Ascending aorta (tissue), 2 donors: ENCODE data around the gene ZSWIM1. TPM values are rescaled to one million over a fixed set of nuclear protein-coding genes. Genes with fewer than 3 reads are reported as not detected.
A peak's percentile ranks its signal among the peaks of the same experiment; 100 is the strongest.

Experiments
- DNase-seq, 2 donors: peaks; one replicate each; pipeline ENCODE4 v3.0.0-alpha.2; 2019; ENCODE audit warnings: low spot score in 2 of 2
- H3K27ac ChIP-seq, 2 donors: fragments of 200-600 bp; sonication (generic); one replicate each; pipeline ENCODE4 v1.5.1; 2016 to 2017; ENCODE audit warnings: mild to moderate bottlenecking in 1 of 2
- H3K27me3 ChIP-seq: fragments of 200-600 bp; sonication (generic); one replicate; pipeline ENCODE4 v1.5.1; 2017
- H3K36me3 ChIP-seq, 2 donors: fragments of 200-600 bp; sonication (generic); one replicate each; pipeline ENCODE4 v1.5.1; 2016
- H3K4me1 ChIP-seq, 2 donors: fragments of 200-600 bp; sonication (generic); one replicate each; pipeline ENCODE4 v1.5.1; 2016 to 2017; ENCODE audit warnings: mild to moderate bottlenecking in 1 of 2
- H3K4me3 ChIP-seq, 2 donors: fragments of 200-600 bp; sonication (generic); one replicate each; pipeline ENCODE4 v1.5.1; 2016 to 2017; ENCODE audit warnings: mild to moderate bottlenecking in 1 of 2
- H3K9me3 ChIP-seq, 2 donors: fragments of 200-600 bp; sonication (generic); one replicate each; pipeline ENCODE4 v1.5.1; 2016
- CTCF ChIP-seq, 3 experiments: fragments of 200-600 bp in 2 of 3; fragments of 450-650 bp in 1 of 3; sonication (generic) in 2 of 3; IDR thresholded peaks; one replicate each; pipeline ENCODE4 v1.5.1; 2016 to 2019; ENCODE audit warnings: antibody characterized with exemption in 3 of 3, mild to moderate bottlenecking in 1 of 3, moderate library complexity in 1 of 3
- intact Hi-C: fragments of 100-400 bp; cut with DNase I; formaldehyde crosslinking; loops from one replicate; pipeline ENCODE4 v1.15.1; 2023
- total RNA-seq: library from RNA; depleted of rRNA; stranded (reverse); fragments of >200 nt; gene quantifications from one replicate; pipeline ENCODE4 v1.1.0, GENCODE V29; 2016

ZSWIM1 gene
- total RNA-seq, 1 donor from 2014 or later = 3.5 TPM

- intact Hi-C loops = no loop called here
- no peak for DNase-seq
- Histone ChIP-seq H3K27ac (no peak overlapping the region), H3K9me3 (no peaks in the 10 kb centered on the region), H3K4me3 (no peak overlapping the region), H3K36me3 (no peaks in the 10 kb centered on the region), H3K27me3 (no peaks in the 10 kb centered on the region), H3K4me1 (peaks cover 6 to 13% of the 10 kb centered on the region in 2 donors)
- TF ChIP-seq CTCF (IDR thresholded peaks at IDR 0.05) = no peak
Measured at GRCh38 chr20:45909336-45909808, 28.3 kb downstream of the ZSWIM1 start.

- DNase-seq = no peak
- Histone ChIP-seq H3K36me3 (no peaks in the 10 kb centered on the region), H3K27me3 (no peaks in the 10 kb centered on the region), H3K27ac (peak overlapping the region; percentile 31 to 57), H3K9me3 (no peaks in the 10 kb centered on the region), H3K4me1 (peaks cover 6 to 13% of the 10 kb centered on the region in 2 donors), H3K4me3 (peak overlapping the region; percentile 20 to 64)
- no peak for TF ChIP-seq CTCF (IDR thresholded peaks at IDR 0.05)
- intact Hi-C loops = loop anchor here (1.0 kb wide), 1 partner anchor 19 kb away; the partner anchor contains the start of genes CTSA and NEURL2
Measured at GRCh38 chr20:45909817-45910669, 29.0 kb downstream of the ZSWIM1 start.

GRCh38 chr20:45910670-45911485 is 29.9 kb downstream of the ZSWIM1 start:
- peak; percentile 98 to 99 for DNase-seq
- Histone ChIP-seq H3K9me3 (no peaks in the 10 kb centered on the region), H3K4me3 (peak overlapping the region; percentile 49 to 64), H3K36me3 (no peaks in the 10 kb centered on the region), H3K27me3 (no peaks in the 10 kb centered on the region), H3K4me1 (peaks cover 6 to 13% of the 10 kb centered on the region in 2 donors), H3K27ac (peak overlapping the region; percentile 38 to 71)
- intact Hi-C loops = loop anchor here (1.0 kb wide), 2 partner anchors 20 to 23 kb away; partner anchors contain the start of genes CTSA, NEURL2 and PCIF1
- TF ChIP-seq CTCF (IDR thresholded peaks at IDR 0.05) = no peak

GRCh38 chr20:45911486-45912343 is 30.7 kb downstream of the ZSWIM1 start, which contains the start of gene PLTP:
TSS of gene PLTP (minus strand) at chr20:45912155. CDS start at chr20:45911452, 703 bp downstream.
- intact Hi-C loops = loop anchor here (1.0 kb wide), 1 partner anchor 23 kb away; the partner anchor contains the start of gene PCIF1
- no peak for TF ChIP-seq CTCF (IDR thresholded peaks at IDR 0.05)
- Histone ChIP-seq H3K4me3 (peak within 1 kb of the TSS; percentile 49 to 64), H3K36me3 (no peaks in the 10 kb centered on the region), H3K27ac (peak within 1 kb of the TSS; percentile 38 to 71), H3K9me3 (no peaks in the 10 kb centered on the region), H3K27me3 (no peaks in the 10 kb centered on the region), H3K4me1 (peaks cover 6 to 13% of the 10 kb centered on the region in 2 donors)
- DNase-seq = peak in 1 of 2 donors; percentile 77

GRCh38 chr20:45912344-45912682 is 31.3 kb downstream of the ZSWIM1 start:
- DNase-seq = no peak
- no peak for TF ChIP-seq CTCF (IDR thresholded peaks at IDR 0.05)
- peaks cover 6 to 13% of the 10 kb centered on the region in 2 donors for H3K4me1 ChIP-seq
- H3K27me3 ChIP-seq = no peaks in the 10 kb centered on the region
- H3K27ac ChIP-seq = peak overlapping the region in 1 of 2 donors; percentile 71
- H3K36me3 ChIP-seq = no peaks in the 10 kb centered on the region
- intact Hi-C loops = no loop called here
- peak overlapping the region; percentile 49 to 64 for H3K4me3 ChIP-seq
- no peaks in the 10 kb centered on the region for H3K9me3 ChIP-seq
